Hematopoietic multipotent progenitor cell (in vitro differentiated cells): ENCODE results near the gene FKBP7. TPM values are rescaled to one million over a fixed set of nuclear protein-coding genes. Genes with fewer than 3 reads are reported as not detected.
"Not testable (repeated sequence)": the region's sequence is repeated elsewhere in the genome, so short reads cannot be mapped to it uniquely, and the experiment has no call there.

Experiments used
- DNase-seq, 3 donors: peaks; one replicate each; pipeline ENCODE4 v3.0.0-alpha.2; 2011 to 2015; ENCODE audit warnings: low read depth in 2 of 3, low spot score in 2 of 3
- total RNA-seq: library from RNA; depleted of rRNA; stranded (reverse); fragments of >200 nt; gene quantifications from one replicate; pipeline ENCODE4 v1.2.3, GENCODE V29; 2012

FKBP7 gene
- total RNA-seq, result 2.7 TPM

GRCh38 chr2:178478439-178479274, at the start of gene FKBP7:
TSS of gene FKBP7 (minus strand) at chr2:178478600. CDS start at chr2:178478499, 101 bp downstream.
- peak; percentile 78 to 85 (median 85) for DNase-seq

- DNase-seq, result no peak
Measured at GRCh38 chr2:178527592-178527991, 49.2 kb upstream of the FKBP7 start.

DNA sequence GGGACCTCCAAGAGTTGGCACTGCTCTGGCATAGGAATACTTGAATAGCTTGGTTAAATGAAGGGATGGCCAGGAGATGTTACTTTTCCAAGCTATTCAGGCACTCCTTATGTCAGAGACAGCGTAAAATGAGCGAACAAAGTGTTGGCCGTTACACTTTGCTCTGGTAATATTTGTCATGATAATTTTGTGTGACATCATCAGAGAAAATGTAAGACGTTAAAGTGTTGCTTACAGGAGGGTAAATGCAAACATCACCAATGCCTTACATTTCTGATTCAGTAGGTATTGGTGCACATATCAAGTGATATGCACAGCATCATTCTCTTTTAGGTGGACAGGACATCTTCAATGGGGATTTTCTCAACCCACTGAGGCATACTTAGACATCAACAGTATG, 47.9 kb upstream of the FKBP7 start:
- DNase-seq, result no peak

GRCh38 chr2:178525460-178525859, 47.1 kb upstream of the FKBP7 start:
- not testable (repeated sequence) for DNase-seq

- not testable (repeated sequence) for DNase-seq
Measured at GRCh38 chr2:178525010-178525409, 46.6 kb upstream of the FKBP7 start.

DNA sequence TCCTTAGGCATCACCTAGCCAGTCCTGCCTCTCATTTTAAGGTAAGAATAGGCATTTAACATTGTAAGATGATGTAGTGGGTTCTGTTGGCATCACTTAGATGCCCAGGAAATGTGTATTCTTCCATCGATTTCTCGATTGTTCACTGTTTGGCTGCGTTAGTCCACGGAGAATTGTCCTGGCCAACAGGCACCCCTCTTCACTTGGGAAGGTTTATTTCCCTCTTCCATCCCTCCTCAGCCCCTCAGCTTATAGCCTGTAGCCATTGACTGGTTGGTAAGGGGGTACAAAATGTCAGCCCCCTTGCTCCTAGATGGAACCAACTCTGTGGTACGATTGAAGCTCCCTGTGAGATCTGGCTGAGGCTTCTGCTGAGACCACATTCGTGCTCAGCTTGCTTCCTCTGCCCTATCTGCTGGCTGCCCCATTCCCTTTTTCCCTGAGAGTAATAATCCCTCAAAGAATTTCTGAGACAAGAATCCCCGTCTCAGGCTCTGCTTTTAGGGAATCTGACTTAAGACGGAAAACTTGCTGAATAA, 45.3 kb upstream of the FKBP7 start:
- no peak for DNase-seq

DNA sequence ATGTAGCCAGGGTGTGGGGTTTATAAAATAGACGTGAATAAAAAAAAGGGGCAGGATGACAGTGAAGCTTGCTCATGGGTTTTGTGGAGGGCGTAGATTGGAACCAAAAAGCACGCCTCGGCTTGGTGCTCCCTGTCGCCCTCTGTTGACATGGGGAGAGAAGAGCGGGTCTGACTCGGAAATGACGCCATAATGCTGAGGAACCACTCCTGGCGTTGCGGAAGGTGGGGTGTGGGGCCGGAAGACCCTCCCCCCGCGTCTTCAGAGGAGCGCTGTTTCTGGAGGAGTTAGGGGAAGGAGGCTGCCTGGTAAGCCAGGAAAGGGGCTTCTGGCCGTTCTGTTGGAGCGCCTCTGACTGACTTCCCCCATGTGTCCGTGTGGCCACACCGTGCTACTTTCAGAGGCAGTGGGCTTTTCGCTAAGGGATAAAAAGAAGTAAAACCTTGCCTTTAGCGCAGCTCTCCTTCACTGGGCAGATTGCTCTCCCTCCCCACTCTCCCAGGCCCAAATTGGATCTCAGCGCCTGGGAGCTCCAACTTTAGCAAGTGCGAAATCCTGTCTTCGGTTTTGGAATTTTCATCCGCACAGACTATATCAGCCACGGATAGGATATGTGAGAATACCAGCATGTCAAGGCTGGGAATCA, 44.7 kb upstream of the FKBP7 start:
- peak; percentile 59 to 97 (median 90) for DNase-seq

DNA sequence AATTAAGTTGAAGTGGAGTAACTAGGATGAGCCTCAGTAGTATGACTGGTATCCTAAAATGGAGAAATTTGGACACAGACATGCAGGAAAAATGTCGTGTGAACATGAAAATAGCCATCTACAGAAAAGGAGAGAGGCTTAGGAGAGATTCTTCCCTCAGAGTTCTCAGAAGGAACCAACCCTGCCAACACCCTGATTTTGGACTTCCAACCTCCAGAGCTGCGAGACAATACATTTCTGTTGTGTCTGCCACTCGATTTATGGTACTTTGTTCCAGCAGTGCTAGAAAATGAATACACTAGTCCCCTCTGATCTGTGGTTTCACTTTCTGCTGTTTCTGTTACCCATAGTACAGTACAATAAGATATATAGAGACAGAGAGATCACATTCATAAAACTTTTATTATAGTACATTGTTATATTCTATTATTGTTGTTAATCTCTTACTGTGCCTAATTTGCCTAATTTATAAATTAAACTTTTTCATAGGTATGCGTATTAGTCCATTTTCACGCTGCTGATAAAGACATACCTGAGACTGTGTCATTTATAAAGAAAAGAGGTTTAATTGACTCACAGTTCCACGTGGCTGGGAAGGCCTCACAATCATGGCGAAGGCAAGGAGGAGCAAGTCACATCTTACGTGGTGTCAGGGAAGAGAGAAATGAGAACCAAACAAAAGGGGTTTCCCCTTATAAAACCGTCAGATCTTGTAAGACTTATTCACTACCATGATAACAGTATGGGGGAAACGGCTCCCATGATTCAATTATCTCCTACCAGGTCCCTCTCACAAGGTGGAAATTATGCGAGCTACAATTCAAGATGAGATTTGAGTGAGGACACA, 43.1 kb upstream of the FKBP7 start:
- DNase-seq, result no peak

GRCh38 chr2:178517496-178517895, 39.1 kb upstream of the FKBP7 start:
- DNase-seq, result no peak

DNA sequence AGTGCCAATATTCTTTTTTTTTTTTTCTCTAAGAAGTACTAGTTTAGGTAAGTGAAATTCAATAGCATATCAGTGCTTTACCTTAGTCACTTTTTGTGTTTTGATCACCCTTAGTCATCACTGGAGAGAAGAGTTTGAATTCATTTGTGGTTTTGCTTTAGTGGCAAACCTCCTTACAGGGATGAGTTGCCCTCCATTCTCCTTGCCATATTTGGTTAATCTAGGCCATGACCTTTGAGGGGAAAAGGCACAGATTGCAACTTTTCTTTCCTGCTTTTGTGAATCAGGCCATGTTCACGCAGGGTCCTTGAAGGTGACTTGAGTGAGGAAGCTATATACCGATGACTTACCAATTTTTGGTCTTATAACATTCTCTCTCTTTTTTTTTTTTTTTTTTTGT, 36.3 kb upstream of the FKBP7 start:
- DNase-seq, result no peak

DNA sequence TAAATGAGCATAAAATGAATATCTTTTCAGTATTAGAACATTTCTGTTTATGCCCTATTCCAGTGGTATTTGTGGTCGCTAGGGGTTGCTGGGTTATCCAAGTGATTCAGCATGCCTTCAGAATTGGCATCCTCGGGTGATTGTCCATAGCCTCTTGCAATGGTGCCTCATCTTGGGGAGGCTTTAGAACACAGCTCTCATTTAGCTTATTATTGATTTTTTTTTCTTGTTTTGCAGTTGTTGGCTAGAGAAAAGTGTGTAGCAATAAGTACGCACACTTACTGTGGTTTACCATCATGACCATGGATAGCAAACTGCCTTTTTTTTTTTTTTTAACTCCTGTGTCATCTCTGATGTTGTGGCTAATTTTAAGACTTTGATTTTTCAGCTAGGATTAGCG, 35.5 kb upstream of the FKBP7 start:
- DNase-seq, result no peak

GRCh38 chr2:178512484-178512883, 34.1 kb upstream of the FKBP7 start:
- no peak for DNase-seq

DNA sequence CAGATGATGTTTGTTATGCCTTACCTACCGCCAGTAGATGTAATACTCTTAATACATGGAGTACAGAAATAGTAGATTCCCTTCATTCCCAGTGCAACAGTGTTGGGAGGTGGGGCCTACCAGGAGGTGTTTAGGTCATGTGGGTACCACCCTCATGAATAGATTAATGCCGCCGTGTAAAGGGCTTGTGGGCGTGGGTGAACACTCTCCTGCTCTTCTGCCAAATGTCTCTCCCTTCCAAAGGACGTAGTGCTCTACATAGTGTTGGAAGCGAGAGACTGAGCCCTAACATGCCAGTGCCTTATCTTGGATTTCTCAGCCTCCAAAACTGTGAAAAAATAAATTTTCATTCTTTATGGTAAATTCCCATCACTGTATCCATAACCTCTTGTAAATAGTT, 32.0 kb upstream of the FKBP7 start:
- no peak for DNase-seq

DNA sequence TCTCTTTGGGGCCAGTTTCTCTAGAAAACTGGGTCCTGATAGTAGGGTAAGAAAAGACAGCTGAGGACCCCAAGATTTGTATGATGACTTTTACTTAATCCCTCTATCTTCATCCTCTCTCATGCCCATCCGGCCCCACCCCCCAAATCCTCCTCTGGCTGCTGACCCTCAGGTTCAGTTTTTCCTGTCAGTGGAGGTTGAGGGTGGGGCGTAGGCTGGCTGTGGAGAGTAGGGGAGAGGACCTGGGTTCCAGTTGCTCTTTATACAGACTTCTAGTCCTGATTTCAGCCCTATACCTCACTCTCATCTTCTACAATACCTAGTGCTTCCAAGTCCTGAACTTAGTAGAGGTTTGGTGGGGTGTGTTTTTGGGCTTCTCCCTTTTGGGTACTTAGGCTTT, 30.2 kb upstream of the FKBP7 start:
- no peak for DNase-seq

DNA sequence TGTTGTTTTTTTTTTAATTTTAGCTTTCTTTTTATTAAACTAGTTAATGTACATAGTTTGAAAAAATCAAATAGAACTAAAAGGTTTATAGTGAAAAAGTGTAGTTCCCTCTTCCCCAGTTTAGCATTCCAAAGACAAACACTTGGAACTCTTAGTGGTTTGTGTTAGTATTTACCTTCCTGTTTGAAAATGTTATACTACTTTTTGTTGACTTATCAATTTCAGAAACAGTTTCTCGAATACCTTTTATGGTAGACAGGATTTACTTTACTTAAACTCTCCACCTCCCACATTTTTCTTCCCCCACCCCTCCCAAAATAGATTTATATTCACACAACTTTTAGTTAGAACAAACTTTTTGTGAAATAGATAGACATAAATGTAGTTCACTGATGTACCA, 28.5 kb upstream of the FKBP7 start:
- DNase-seq, result no peak

GRCh38 chr2:178506524-178506923, 28.1 kb upstream of the FKBP7 start:
- no peak for DNase-seq

GRCh38 chr2:178506101-178506500, 27.7 kb upstream of the FKBP7 start:
- DNase-seq, result no peak

- no peak for DNase-seq
Measured at GRCh38 chr2:178502751-178503150, 24.4 kb upstream of the FKBP7 start.

DNA sequence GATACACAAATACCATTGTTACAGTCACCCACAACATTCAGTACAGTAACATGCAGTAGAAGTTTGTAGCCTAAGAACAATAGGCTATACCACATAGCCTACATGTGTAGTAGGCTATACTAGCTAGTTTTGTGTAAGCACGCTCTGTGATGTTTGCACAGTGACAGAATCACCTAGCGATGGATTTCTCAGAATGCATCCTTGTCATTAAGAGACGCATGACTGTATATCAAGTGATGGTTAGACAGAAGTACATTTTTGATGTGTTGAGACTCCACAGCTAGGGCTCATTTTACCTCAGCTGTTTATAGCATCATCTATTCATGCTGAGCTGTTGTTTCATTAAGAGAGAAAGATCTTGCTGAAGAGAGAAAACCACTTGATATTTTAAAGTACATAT, 21.2 kb upstream of the FKBP7 start:
- DNase-seq, result no peak

DNA sequence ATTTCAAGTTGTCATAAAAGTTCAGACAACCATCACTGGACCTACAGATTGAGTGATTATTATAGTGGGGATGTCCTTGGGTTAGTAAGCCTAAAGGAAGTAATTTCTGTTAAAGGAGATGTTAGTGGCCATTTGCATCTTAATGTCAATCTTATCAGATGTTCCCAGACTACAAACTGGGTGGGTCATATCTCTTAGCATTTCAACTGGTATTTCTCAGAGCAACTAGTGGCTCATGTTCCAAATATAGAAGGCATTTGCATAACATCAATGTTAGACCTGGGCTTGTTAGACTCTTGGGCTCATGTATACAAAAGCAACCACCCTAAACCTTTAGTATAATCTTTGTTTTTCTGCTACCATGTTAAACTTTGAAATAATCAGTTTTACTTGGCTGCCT, 19.7 kb upstream of the FKBP7 start:
- no peak for DNase-seq

- DNase-seq, result no peak
Measured at GRCh38 chr2:178496049-178496448, 17.6 kb upstream of the FKBP7 start.
